Measurements from ENCODE around the gene NFIA. TPM values are rescaled to one million over a fixed set of nuclear protein-coding genes. Genes with fewer than 3 reads are reported as not detected.

NFIA gene
- total and polyA plus RNA-seq, 10 of the 15 experiments (the other 5 are each of a cell fraction or from before 2014, with no cell fraction given): 0.10 to 0.16 TPM; not detected in 8

GRCh38 chr1:61138921-61139774 is 56.8 kb downstream of the NFIA start:
- ATAC-seq (no peak), FAIRE-seq (no peak), DNase-seq (ENCODE audit: low read depth, low spot score) (no peak)
- Histone ChIP-seq H3K9me3 (replicated peaks; ENCODE audit: control insufficient read depth, insufficient read depth, low read length) (no peaks in the 10 kb centered on the region), H3K9ac (ENCODE audit: control insufficient read depth, insufficient read depth, low read length) (no peak overlapping the region), H4K20me1 (ENCODE audit: control insufficient read depth, insufficient read depth) (no peaks in the 10 kb centered on the region), H3K27me3 (replicated peaks in 1 of 2; ENCODE audit: control insufficient read depth in 2 of 2, insufficient read depth in 2 of 2, low read length in 1 of 2) (peaks cover 0 to 2% of the 10 kb centered on the region in 2 experiments; a peak in 2 of 4 replicates), H2AFZ (ENCODE audit: control insufficient read depth, low read depth, low read length) (no peak overlapping the region), H3K4me1 (ENCODE audit: control insufficient read depth, insufficient read depth, low read length) (no peaks in the 10 kb centered on the region), H3K4me3 (no peak overlapping the region), H3K79me2 (ENCODE audit: control insufficient read depth, insufficient read depth, low read length) (no peaks in the 10 kb centered on the region), H3K4me2 (ENCODE audit: control insufficient read depth, insufficient read depth) (no peak overlapping the region), H3K36me3 (ENCODE audit: control insufficient read depth in 2 of 2, insufficient read depth in 2 of 2, low read length in 1 of 2) (no peaks in the 10 kb centered on the region), H3K27ac (ENCODE audit: control insufficient read depth, insufficient read depth) (no peak overlapping the region)
- intact Hi-C loops (cut with micrococcal nuclease; ENCODE audit: unreplicated experiment) (no loop called here), in situ Hi-C loops (cut with MboI) (no loop called here)
- POLR2A ChIA-PET: no interaction called here
- 43% methylated on average over 15 of the region's 15 CpGs for WGBS (ENCODE audit: insufficient coverage, insufficient replicate concordance, low lambda C conversion rate, missing lambda C conversion rate)
- RAD21 ChIA-PET (ENCODE audit: unreplicated experiment): no interaction called here
- CTCF ChIA-PET: no interaction called here
- SMC1A ChIA-PET (ENCODE audit: uncharacterized antibody, unreplicated experiment): no interaction called here
- BruUV-seq (replicated peaks): no TSS peak
- TF ChIP-seq CREB1 (IDR thresholded peaks at IDR 0.05; ENCODE audit: low read depth) (no peak), MYB (IDR thresholded peaks at IDR 0.05; ENCODE audit: borderline replicate concordance, low read depth, low read length) (no peak), SUPT20H (IDR thresholded peaks at IDR 0.05; ENCODE audit: borderline replicate concordance, control insufficient read depth, low read depth, low read length) (no peak), GATAD2B (conservative IDR thresholded peaks at IDR 0.05; ENCODE audit: low read depth) (no peak), RUNX3 (IDR thresholded peaks at IDR 0.05; ENCODE audit: low read length) (no peak), NFYB (IDR thresholded peaks at IDR 0.05; ENCODE audit: insufficient read depth, low read depth, low read length) (no peak)

Measured in GM12878 (cell line).